ENCODE data around the gene CSPG4. TPM values are rescaled to one million over a fixed set of nuclear protein-coding genes. Genes with fewer than 3 reads are reported as not detected.

Gene CSPG4
- total and polyA plus RNA-seq, 2 of the 13 experiments (the other 11 are each of a cell fraction or from before 2014, with no cell fraction given), result 0.01 to 0.04 TPM

- TF ChIP-seq NFKB2 (CRISPR knock-in tag; IDR thresholded peaks at IDR 0.05; ENCODE audit: borderline replicate concordance) (peak; percentile 86; the same call in 1 of the 2 replicates), ZMYM4 (CRISPR knock-in tag; IDR thresholded peaks at IDR 0.05) (peak; percentile 67), NCOR1 (IDR thresholded peaks at IDR 0.05; ENCODE audit: borderline replicate concordance, low read length) (peak; percentile 26; the same call in 1 of the 2 replicates), ZNF276 (CRISPR knock-in tag; IDR thresholded peaks at IDR 0.05; ENCODE audit: low read depth) (peak; percentile 48; the same call in 1 of the 2 replicates), ZNF766 (CRISPR knock-in tag; IDR thresholded peaks at IDR 0.05; ENCODE audit: borderline replicate concordance) (peak; percentile 50; the same call in 1 of the 2 replicates), SMAD1 (CRISPR knock-in tag; IDR thresholded peaks at IDR 0.05; ENCODE audit: borderline replicate concordance, low read depth) (0 out of 2 replicates have a peak, but pooled peaks have one; percentile 16), ZNF335 (CRISPR knock-in tag; IDR thresholded peaks at IDR 0.05) (0 out of 2 replicates have a peak, but pooled peaks have one; percentile 44), MTA1 (CRISPR knock-in tag; IDR thresholded peaks at IDR 0.05; ENCODE audit: borderline replicate concordance) (peak; percentile 60; the same call in 1 of the 2 replicates), ZNF160 (CRISPR knock-in tag; IDR thresholded peaks at IDR 0.05) (0 out of 2 replicates have a peak, but pooled peaks have one; percentile 45), PCBP2 (optimal IDR thresholded peaks at IDR 0.05; ENCODE audit: low read depth, low read length, poor library complexity, severe bottlenecking) (no peak), NONO (IDR thresholded peaks at IDR 0.05) (no peak), NONO (CRISPR knock-in tag; conservative IDR thresholded peaks at IDR 0.05) (peak; percentile 83), ZNF703 (CRISPR knock-in tag; IDR thresholded peaks at IDR 0.05; ENCODE audit: borderline replicate concordance) (0 out of 2 replicates have a peak, but pooled peaks have one; percentile 29), ZSCAN9 (CRISPR knock-in tag; IDR thresholded peaks at IDR 0.05; ENCODE audit: borderline replicate concordance) (peak; percentile 30; the same call in 1 of the 2 replicates), ZNF605 (CRISPR knock-in tag; IDR thresholded peaks at IDR 0.05) (peak; percentile 77), ZNF205 (CRISPR knock-in tag; IDR thresholded peaks at IDR 0.05) (no peak), SIX4 (CRISPR knock-in tag; IDR thresholded peaks at IDR 0.05) (no peak), TMF1 (CRISPR knock-in tag; IDR thresholded peaks at IDR 0.05; ENCODE audit: low read depth) (0 out of 2 replicates have a peak, but pooled peaks have one; percentile 1), CREB1 (IDR thresholded peaks at IDR 0.05) (peak; percentile 39; the same call in 1 of the 2 replicates), CREB1 (CRISPR knock-in tag; IDR thresholded peaks at IDR 0.05) (no peak), YY1 (IDR thresholded peaks at IDR 0.05; ENCODE audit: insufficient read depth, insufficient replicate concordance, low read depth, low read length) (peak; percentile 36), BRCA1 (CRISPR knock-in tag; IDR thresholded peaks at IDR 0.05) (0 out of 2 replicates have a peak, but pooled peaks have one; percentile 69)
- TF ChIP-seq, protein P1, sequence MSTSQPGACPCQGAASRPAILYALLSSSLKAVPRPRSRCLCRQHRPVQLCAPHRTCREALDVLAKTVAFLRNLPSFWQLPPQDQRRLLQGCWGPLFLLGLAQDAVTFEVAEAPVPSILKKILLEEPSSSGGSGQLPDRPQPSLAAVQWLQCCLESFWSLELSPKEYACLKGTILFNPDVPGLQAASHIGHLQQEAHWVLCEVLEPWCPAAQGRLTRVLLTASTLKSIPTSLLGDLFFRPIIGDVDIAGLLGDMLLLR (CRISPR knock-in tag; IDR thresholded peaks at IDR 0.05), result peak; percentile 69; the same call in 1 of the 2 replicates
- TF ChIP-seq, protein P2, sequence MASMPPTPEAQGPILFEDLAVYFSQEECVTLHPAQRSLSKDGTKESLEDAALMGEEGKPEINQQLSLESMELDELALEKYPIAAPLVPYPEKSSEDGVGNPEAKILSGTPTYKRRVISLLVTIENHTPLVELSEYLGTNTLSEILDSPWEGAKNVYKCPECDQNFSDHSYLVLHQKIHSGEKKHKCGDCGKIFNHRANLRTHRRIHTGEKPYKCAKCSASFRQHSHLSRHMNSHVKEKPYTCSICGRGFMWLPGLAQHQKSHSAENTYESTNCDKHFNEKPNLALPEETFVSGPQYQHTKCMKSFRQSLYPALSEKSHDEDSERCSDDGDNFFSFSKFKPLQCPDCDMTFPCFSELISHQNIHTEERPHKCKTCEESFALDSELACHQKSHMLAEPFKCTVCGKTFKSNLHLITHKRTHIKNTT (CRISPR knock-in tag; IDR thresholded peaks at IDR 0.05), result no peak
- TF ChIP-seq, protein P3, sequence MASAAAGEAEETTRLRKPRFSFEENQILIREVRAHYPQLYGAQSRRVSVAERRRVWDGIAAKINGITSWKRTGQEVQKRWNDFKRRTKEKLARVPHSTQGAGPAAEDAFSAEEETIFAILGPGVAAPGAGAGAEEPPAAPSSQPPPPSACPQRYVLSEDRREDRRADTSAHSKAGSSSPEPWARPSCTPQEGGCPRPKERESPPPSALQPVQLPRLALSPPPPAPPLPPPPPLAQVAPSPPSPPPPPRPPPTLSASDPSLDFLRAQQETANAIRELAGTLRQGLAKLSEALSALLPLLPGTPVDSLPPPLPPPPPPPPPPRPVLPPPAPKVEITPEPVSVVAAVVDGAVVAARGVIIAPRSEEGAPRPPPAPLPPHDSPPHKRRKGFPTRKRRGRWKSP (CRISPR knock-in tag; IDR thresholded peaks at IDR 0.05), result peak; percentile 47; the same call in 1 of the 2 replicates
Measured at GRCh38 chr15:75625542-75626347, 86.9 kb downstream of the CSPG4 start, which contains the start of gene SNUPN (continued).

Data from HepG2 (cell line).